HEK293 (cell line): ENCODE measurements around the gene DPP6.

Experiments
- CTCF ChIA-PET: fragments of 350-600 bp; formaldehyde crosslinking; extraction: SDS; loops from one replicate; lab custom pipeline; 2021; ENCODE audit warnings: antibody characterized with exemption; lab: Yijun Ruan, JAX
- POLR2A ChIA-PET: fragments of 300-600 bp; formaldehyde crosslinking; extraction: SDS; loops from one replicate; lab custom pipeline; 2020; ENCODE audit warnings: antibody characterized with exemption, inconsistent platforms; lab: Yijun Ruan, JAX
- H3K27ac ChIP-seq: fragments of 200-500 bp; sonication (Bioruptor generic); 2 replicates; pipeline ENCODE4 v1.5.1; 2014; ENCODE audit warnings: low read depth, low read length, control low read depth, inconsistent platforms; ENCODE audit errors: extremely low read depth
- H3K36me3 ChIP-seq, 2 experiments: fragments of 200-500 bp in 1 of 2; sonication (Bioruptor generic) in 1 of 2; 1 replicate in 1 of 2; 2 replicates in 1 of 2; pipeline ENCODE4 v1.5.1; 2014 to 2017; ENCODE audit warnings: inconsistent platforms in 2 of 2, low read length in 2 of 2; ENCODE audit not compliant: control insufficient read depth in 2 of 2, insufficient read depth in 1 of 2
- H3K4me1 ChIP-seq: fragments of 200-500 bp; sonication (Bioruptor generic); 2 replicates; pipeline ENCODE4 v1.5.1; 2014; ENCODE audit warnings: mild to moderate bottlenecking, low read length, inconsistent platforms; ENCODE audit not compliant: control insufficient read depth, insufficient read depth
- H3K4me3 ChIP-seq: 2 replicates; pipeline ENCODE4 v1.5.1; 2011; ENCODE audit warnings: low read depth, mild to moderate bottlenecking, control low read depth, low read length, moderate library complexity
- H3K9me3 ChIP-seq: fragments of 200-500 bp; sonication (Bioruptor generic); 2 replicates; pipeline ENCODE4 v1.5.1; 2014; ENCODE audit warnings: low read depth, low read length, inconsistent platforms; ENCODE audit not compliant: control insufficient read depth, insufficient read depth
- BCL6B ChIP-seq: fragments of 450-650 bp; formaldehyde crosslinking; IDR thresholded peaks from 2 replicates; pipeline ENCODE4 v1.5.1; 2017; ENCODE audit warnings: missing biosample characterization, missing genetic modification characterization
- SP7 ChIP-seq: fragments of 450-650 bp; formaldehyde crosslinking; IDR thresholded peaks from 2 replicates; pipeline ENCODE4 v1.5.1; 2016; ENCODE audit warnings: missing biosample characterization, missing genetic modification characterization
- ZEB2 ChIP-seq: fragments of 450-650 bp; formaldehyde crosslinking; IDR thresholded peaks from 2 replicates; pipeline ENCODE4 v1.5.1; 2016; ENCODE audit warnings: missing biosample characterization, missing genetic modification characterization
- ZFHX2 ChIP-seq: fragments of 450-650 bp; formaldehyde crosslinking; conservative IDR thresholded peaks from 2 replicates; pipeline ENCODE4 v1.5.1; 2016; ENCODE audit warnings: missing biosample characterization, missing genetic modification characterization
- ZNF146 ChIP-seq: fragments of 450-650 bp; formaldehyde crosslinking; IDR thresholded peaks from 2 replicates; pipeline ENCODE4 v1.5.1; 2016; ENCODE audit warnings: missing biosample characterization, missing genetic modification characterization
- ZNF221 ChIP-seq: fragments of 450-650 bp; formaldehyde crosslinking; IDR thresholded peaks from 2 replicates; pipeline ENCODE4 v1.5.1; 2017; ENCODE audit warnings: missing biosample characterization, missing genetic modification characterization, borderline replicate concordance
- ZNF223 ChIP-seq: fragments of 450-650 bp; formaldehyde crosslinking; IDR thresholded peaks from 2 replicates; pipeline ENCODE4 v1.5.1; 2016; ENCODE audit warnings: missing biosample characterization, missing genetic modification characterization
- ZNF292 ChIP-seq: fragments of 450-650 bp; formaldehyde crosslinking; IDR thresholded peaks from 2 replicates; pipeline ENCODE4 v1.5.1; 2016; ENCODE audit warnings: low read depth, missing biosample characterization, missing genetic modification characterization, borderline replicate concordance
- ZNF311 ChIP-seq: fragments of 450-650 bp; formaldehyde crosslinking; IDR thresholded peaks from 2 replicates; pipeline ENCODE4 v1.5.1; 2017; ENCODE audit warnings: missing biosample characterization, missing genetic modification characterization, borderline replicate concordance
- ZNF37A ChIP-seq: fragments of 450-650 bp; IDR thresholded peaks from 2 replicates; pipeline ENCODE4 v1.5.1; 2018; ENCODE audit warnings: missing biosample characterization, missing genetic modification characterization
- ZNF426 ChIP-seq: fragments of 450-650 bp; formaldehyde crosslinking; IDR thresholded peaks from 2 replicates; pipeline ENCODE4 v1.5.1; 2017; ENCODE audit warnings: missing biosample characterization, missing genetic modification characterization, mild to moderate bottlenecking, inconsistent platforms, moderate library complexity
- ZNF501 ChIP-seq: fragments of 450-650 bp; formaldehyde crosslinking; IDR thresholded peaks from 2 replicates; pipeline ENCODE4 v1.5.1; 2016; ENCODE audit warnings: missing biosample characterization, missing genetic modification characterization
- ZNF510 ChIP-seq: fragments of 450-650 bp; formaldehyde crosslinking; IDR thresholded peaks from 2 replicates; pipeline ENCODE4 v1.5.1; 2018; ENCODE audit warnings: mild to moderate bottlenecking, missing genetic modification characterization, missing biosample characterization; ENCODE audit not compliant: insufficient replicate concordance
- ZNF513 ChIP-seq: fragments of 450-650 bp; IDR thresholded peaks from 2 replicates; pipeline ENCODE4 v1.5.1; 2018; ENCODE audit warnings: missing biosample characterization, missing genetic modification characterization
- ZNF530 ChIP-seq: fragments of 450-650 bp; formaldehyde crosslinking; IDR thresholded peaks from 2 replicates; pipeline ENCODE4 v1.5.1; 2016; ENCODE audit warnings: low read depth, missing biosample characterization, missing genetic modification characterization
- ZNF623 ChIP-seq: fragments of 450-650 bp; formaldehyde crosslinking; IDR thresholded peaks from 2 replicates; pipeline ENCODE4 v1.5.1; 2016; ENCODE audit warnings: missing biosample characterization, missing genetic modification characterization
- ZNF670 ChIP-seq: fragments of 450-650 bp; formaldehyde crosslinking; IDR thresholded peaks from 2 replicates; pipeline ENCODE4 v1.5.1; 2016; ENCODE audit warnings: missing biosample characterization, missing genetic modification characterization, low read depth
- ZNF792 ChIP-seq: fragments of 450-650 bp; formaldehyde crosslinking; IDR thresholded peaks from 2 replicates; pipeline ENCODE4 v1.5.1; 2016; ENCODE audit warnings: missing biosample characterization, missing genetic modification characterization
- ZSCAN30 ChIP-seq: fragments of 450-650 bp; IDR thresholded peaks from 2 replicates; pipeline ENCODE4 v1.5.1; 2018; ENCODE audit warnings: missing biosample characterization, mild to moderate bottlenecking, missing genetic modification characterization, moderate library complexity
- TF ChIP-seq, protein P1 (sequence below): fragments of 450-650 bp; formaldehyde crosslinking; IDR thresholded peaks from 2 replicates; pipeline ENCODE4 v1.5.1; 2016; ENCODE audit warnings: missing biosample characterization, missing genetic modification characterization, borderline replicate concordance
- TF ChIP-seq, protein P2 (sequence below): fragments of 450-650 bp; formaldehyde crosslinking; IDR thresholded peaks from 2 replicates; pipeline ENCODE4 v1.5.1; 2017; ENCODE audit warnings: missing biosample characterization, mild to moderate bottlenecking, missing genetic modification characterization, moderate library complexity
- TF ChIP-seq, protein P3 (sequence below): fragments of 450-650 bp; formaldehyde crosslinking; IDR thresholded peaks from 2 replicates; pipeline ENCODE4 v1.5.0; 2017; ENCODE audit warnings: missing biosample characterization, missing genetic modification characterization, borderline replicate concordance

DPP6 gene

GRCh38 chr7:154871507-154871906 lies 819.3 kb downstream of the DPP6 start (continued):
- no peak for TF ChIP-seq ZEB2 (tag by site-specific recombination)
- TF ChIP-seq ZNF221 (tag by site-specific recombination), result no peak
- no peak for TF ChIP-seq ZNF501 (tag by site-specific recombination)

GRCh38 chr7:154871928-154872750 lies 819.9 kb downstream of the DPP6 start:
- Histone ChIP-seq H3K36me3 (no peaks in the 10 kb centered on the region), H3K4me3 (no peak overlapping the region), H3K27ac (no peak overlapping the region), H3K4me1 (no peaks in the 10 kb centered on the region), H3K9me3 (no peaks in the 10 kb centered on the region)
- TF ChIP-seq ZNF510 (no peak), ZNF146 (no peak), ZNF292 (no peak), ZFHX2 (tag by site-specific recombination) (no peak), BCL6B (tag by site-specific recombination) (no peak), ZNF670 (tag by site-specific recombination) (no peak), ZSCAN30 (tag by site-specific recombination) (no peak), ZNF37A (no peak), ZNF426 (tag by site-specific recombination) (no peak), ZNF223 (no peak), ZNF623 (tag by site-specific recombination) (no peak), ZNF530 (tag by site-specific recombination) (no peak), ZNF311 (tag by site-specific recombination) (no peak), ZNF513 (tag by site-specific recombination) (no peak), ZNF792 (tag by site-specific recombination) (no peak), SP7 (tag by site-specific recombination) (no peak)
- TF ChIP-seq, protein P1, sequence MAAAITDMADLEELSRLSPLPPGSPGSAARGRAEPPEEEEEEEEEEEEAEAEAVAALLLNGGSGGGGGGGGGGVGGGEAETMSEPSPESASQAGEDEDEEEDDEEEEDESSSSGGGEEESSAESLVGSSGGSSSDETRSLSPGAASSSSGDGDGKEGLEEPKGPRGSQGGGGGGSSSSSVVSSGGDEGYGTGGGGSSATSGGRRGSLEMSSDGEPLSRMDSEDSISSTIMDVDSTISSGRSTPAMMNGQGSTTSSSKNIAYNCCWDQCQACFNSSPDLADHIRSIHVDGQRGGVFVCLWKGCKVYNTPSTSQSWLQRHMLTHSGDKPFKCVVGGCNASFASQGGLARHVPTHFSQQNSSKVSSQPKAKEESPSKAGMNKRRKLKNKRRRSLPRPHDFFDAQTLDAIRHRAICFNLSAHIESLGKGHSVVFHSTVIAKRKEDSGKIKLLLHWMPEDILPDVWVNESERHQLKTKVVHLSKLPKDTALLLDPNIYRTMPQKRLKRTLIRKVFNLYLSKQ (tag by site-specific recombination), result no peak
- TF ChIP-seq, protein P2, sequence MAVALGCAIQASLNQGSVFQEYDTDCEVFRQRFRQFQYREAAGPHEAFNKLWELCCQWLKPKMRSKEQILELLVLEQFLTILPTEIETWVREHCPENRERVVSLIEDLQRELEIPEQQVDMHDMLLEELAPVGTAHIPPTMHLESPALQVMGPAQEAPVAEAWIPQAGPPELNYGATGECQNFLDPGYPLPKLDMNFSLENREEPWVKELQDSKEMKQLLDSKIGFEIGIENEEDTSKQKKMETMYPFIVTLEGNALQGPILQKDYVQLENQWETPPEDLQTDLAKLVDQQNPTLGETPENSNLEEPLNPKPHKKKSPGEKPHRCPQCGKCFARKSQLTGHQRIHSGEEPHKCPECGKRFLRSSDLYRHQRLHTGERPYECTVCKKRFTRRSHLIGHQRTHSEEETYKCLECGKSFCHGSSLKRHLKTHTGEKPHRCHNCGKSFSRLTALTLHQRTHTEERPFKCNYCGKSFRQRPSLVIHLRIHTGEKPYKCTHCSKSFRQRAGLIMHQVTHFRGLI (tag by site-specific recombination), result no peak
- TF ChIP-seq, protein P3, sequence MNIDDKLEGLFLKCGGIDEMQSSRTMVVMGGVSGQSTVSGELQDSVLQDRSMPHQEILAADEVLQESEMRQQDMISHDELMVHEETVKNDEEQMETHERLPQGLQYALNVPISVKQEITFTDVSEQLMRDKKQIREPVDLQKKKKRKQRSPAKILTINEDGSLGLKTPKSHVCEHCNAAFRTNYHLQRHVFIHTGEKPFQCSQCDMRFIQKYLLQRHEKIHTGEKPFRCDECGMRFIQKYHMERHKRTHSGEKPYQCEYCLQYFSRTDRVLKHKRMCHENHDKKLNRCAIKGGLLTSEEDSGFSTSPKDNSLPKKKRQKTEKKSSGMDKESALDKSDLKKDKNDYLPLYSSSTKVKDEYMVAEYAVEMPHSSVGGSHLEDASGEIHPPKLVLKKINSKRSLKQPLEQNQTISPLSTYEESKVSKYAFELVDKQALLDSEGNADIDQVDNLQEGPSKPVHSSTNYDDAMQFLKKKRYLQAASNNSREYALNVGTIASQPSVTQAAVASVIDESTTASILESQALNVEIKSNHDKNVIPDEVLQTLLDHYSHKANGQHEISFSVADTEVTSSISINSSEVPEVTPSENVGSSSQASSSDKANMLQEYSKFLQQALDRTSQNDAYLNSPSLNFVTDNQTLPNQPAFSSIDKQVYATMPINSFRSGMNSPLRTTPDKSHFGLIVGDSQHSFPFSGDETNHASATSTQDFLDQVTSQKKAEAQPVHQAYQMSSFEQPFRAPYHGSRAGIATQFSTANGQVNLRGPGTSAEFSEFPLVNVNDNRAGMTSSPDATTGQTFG, result no peak
- ChIA-PET POLR2A (no interaction called here), CTCF (interaction anchor here (0.7 kb wide), 1 partner anchor 1679 kb away, joined by 3 read pairs; no protein-coding TSS in a partner anchor)
